Mesodermal cell (in vitro differentiated cells): ENCODE results near the gene SMARCAL1.
"Not testable (repeated sequence)": the region's sequence is repeated elsewhere in the genome, so short reads cannot be mapped to it uniquely, and the experiment has no call there.

Experiments
- H3K27ac ChIP-seq: 2 replicates; pipeline ENCODE4 v1.7.0; 2013; ENCODE audit warnings: mild to moderate bottlenecking, low read depth, low read length, moderate library complexity; ENCODE audit not compliant: severe bottlenecking
- H3K36me3 ChIP-seq: 2 replicates; pipeline ENCODE4 v1.7.1; 2013; ENCODE audit warnings: mild to moderate bottlenecking, low read length, moderate library complexity; ENCODE audit not compliant: control insufficient read depth, insufficient read depth
- H3K4me1 ChIP-seq: one replicate; pipeline ENCODE4 v1.7.1; 2013; ENCODE audit warnings: mild to moderate bottlenecking, low read length; ENCODE audit not compliant: insufficient read depth, control insufficient read depth, poor library complexity, severe bottlenecking
- H3K4me3 ChIP-seq: 2 replicates; pipeline ENCODE4 v1.7.0; 2013; ENCODE audit warnings: low read length, control low read depth, mild to moderate bottlenecking; ENCODE audit not compliant: insufficient read depth, poor library complexity, severe bottlenecking; ENCODE audit errors: extremely low read depth
- H3K9me3 ChIP-seq: 2 replicates; pipeline ENCODE4 v1.7.1; 2013; ENCODE audit warnings: mild to moderate bottlenecking, low read length, moderate library complexity; ENCODE audit not compliant: control insufficient read depth
- WGBS, 2 experiments: methylation state at CpG; one replicate each; pipeline ENCODE4 v1.1.5; 2013; ENCODE audit warnings: missing lambda C conversion rate in 2 of 2; ENCODE audit not compliant: insufficient coverage in 2 of 2; 5-methylcytosine and 5-hydroxymethylcytosine counted together

SMARCAL1 gene

DNA sequence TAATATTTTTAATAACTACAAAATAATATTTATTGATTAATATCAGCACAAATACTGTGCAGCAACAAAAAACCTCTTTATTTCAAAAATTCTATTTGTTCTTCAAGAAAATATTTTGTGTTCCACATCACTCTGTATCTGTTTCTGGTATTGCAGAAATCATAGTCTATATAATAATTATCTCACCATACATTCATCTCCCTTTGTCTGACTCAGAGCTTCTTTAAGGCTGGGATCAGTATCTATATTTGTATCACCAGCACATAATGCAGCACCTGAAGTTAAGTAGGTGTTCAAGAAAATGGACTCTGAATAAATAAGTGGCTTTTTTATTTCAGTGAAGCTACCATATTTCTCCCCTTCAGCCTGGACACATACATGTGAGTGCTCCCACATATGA lies 38.4 kb upstream of the SMARCAL1 start:
- no peaks in the 10 kb centered on the region for H3K9me3 ChIP-seq
- peaks cover 25% of the 10 kb centered on the region for H3K4me1 ChIP-seq
- no peak overlapping the region for H3K27ac ChIP-seq

DNA sequence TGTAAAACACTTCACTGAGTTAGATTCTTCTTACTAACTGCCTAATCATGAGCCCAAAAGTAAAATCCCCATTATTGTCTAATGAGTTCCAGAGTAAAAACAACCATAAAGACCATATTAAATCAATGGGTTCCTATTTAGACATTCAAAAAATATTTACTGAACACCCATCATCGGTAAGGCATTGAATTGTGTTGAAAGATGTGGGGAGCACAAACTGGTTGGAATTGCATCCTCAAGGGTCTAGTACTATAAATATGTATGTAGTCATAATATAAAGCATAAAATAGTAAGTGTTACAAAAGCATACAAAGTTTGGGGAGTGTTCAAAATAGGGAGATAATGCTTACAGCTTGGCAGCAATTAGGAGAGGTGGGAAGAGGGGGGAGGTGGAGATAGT lies 37.0 kb upstream of the SMARCAL1 start:
- Histone ChIP-seq H3K4me3 (no peak overlapping the region), H3K4me1 (peaks cover 22% of the 10 kb centered on the region), H3K27ac (no peak overlapping the region), H3K9me3 (no peaks in the 10 kb centered on the region), H3K36me3 (no peaks in the 10 kb centered on the region)
- no CpG with 5 or more reads among the region's 1 CpG for WGBS, 2 experiments

More for the DNA sequence above, 38.4 kb upstream of the SMARCAL1 start:
- H3K36me3 ChIP-seq, result no peaks in the 10 kb centered on the region
- H3K4me3 ChIP-seq, result no peak overlapping the region

DNA sequence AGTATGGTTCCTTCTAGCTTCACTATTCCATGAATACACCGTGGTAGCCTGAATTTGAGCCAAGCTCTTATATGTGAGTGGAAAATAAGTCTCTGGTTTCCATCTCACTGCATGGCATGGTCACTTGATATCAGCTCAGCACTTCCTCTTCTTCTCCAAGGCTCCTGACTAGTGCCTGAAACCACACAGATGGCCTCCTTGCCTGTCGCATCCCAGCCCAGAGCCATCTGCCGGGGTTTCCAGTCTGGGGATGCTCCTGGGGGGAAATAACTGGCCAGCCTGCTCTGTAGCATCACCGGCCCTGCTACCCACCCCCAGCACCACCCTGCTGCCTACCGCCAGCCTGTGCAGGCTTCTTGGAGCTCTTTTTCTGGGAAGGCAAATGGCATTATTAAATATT lies 32.3 kb upstream of the SMARCAL1 start:
- H3K9me3 ChIP-seq, result no peaks in the 10 kb centered on the region
- peaks cover 7% of the 10 kb centered on the region for H3K4me1 ChIP-seq
- H3K27ac ChIP-seq, result no peak overlapping the region
- no peak overlapping the region for H3K4me3 ChIP-seq
- 83 to 95% methylated on average over 2 to 3 of the region's 5 CpGs for WGBS, 2 experiments
- no peaks in the 10 kb centered on the region for H3K36me3 ChIP-seq

DNA sequence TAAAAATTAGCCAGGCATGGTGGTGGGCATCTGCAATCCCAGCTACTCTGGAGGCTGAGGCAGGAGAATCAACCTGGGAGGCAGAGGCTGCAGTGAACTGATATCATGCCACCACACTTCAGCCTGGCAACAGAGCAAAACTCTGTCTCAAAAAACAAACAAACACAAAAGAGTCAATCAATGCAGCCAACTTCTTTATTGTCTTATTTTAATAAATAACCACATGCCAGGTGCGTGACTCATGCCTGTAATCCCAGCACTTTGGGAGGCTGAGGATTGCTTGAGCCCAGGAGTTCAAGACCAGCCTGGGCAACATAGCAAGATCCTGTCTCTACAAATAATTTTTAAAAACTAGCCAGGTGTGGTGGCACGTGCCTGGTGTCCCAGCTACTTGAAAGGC lies 27.9 kb upstream of the SMARCAL1 start:
- H3K27ac ChIP-seq, result not testable (repeated sequence)

DNA sequence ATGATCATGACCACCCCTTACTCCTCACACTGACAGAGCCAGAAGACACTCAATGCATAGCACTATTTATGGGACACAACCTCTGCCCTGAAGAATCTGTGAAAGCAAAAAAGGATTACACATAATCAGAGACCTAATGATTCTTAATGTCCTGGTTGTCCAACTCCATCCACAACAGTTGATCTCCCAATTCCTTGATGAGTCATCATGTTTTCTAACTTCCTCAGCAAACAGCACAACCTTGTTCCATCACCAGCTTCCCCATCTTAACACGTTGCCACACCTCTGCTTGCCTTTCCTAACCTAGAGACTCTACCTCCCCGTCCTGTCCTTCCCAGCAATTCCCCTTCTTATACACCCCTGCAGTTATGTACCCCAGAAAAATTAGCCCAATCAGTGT lies 26.8 kb upstream of the SMARCAL1 start:
- WGBS, 2 experiments, result 53 to 67% methylated on average over 1 to 2 of the region's 2 CpGs

More for the DNA sequence above, 27.9 kb upstream of the SMARCAL1 start:
- not testable (repeated sequence) for H3K9me3 ChIP-seq, H3K4me1 ChIP-seq, H3K4me3 ChIP-seq, H3K36me3 ChIP-seq
- 95 to 100% methylated on average over 1 to 2 of the region's 2 CpGs for WGBS, 2 experiments

DNA sequence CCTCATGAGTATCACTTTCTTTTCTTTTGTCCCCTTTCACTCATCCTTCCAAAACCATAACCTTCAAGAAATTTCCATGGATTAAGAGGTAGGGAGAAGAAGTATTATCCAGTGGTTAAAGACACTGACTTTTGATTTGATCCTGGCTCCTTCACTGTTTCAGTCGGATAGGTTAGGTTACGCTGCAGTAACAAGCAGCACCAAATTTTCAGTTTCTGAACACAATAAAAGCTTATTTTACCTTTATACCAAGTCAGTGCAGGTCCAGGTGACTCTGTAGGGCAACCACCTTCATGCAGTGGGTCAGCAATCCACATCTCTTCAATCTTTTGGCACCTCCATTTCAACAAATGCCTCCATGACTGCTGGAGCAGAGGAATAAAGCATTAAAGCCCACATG lies 25.0 kb upstream of the SMARCAL1 start:
- H3K27ac ChIP-seq, result no peak overlapping the region
- WGBS, 2 experiments, result 100% methylated on average over 2 of the region's 2 CpGs
- no peaks in the 10 kb centered on the region for H3K36me3 ChIP-seq
- H3K4me1 ChIP-seq, result peaks cover 7% of the 10 kb centered on the region
- H3K4me3 ChIP-seq, result no peak overlapping the region
- peaks cover 5% of the 10 kb centered on the region for H3K9me3 ChIP-seq

More for the DNA sequence above, 26.8 kb upstream of the SMARCAL1 start:
- no peak overlapping the region for H3K27ac ChIP-seq
- H3K4me3 ChIP-seq, result no peak overlapping the region
- no peaks in the 10 kb centered on the region for H3K36me3 ChIP-seq
- peaks cover 5% of the 10 kb centered on the region for H3K9me3 ChIP-seq
- H3K4me1 ChIP-seq, result no peaks in the 10 kb centered on the region

DNA sequence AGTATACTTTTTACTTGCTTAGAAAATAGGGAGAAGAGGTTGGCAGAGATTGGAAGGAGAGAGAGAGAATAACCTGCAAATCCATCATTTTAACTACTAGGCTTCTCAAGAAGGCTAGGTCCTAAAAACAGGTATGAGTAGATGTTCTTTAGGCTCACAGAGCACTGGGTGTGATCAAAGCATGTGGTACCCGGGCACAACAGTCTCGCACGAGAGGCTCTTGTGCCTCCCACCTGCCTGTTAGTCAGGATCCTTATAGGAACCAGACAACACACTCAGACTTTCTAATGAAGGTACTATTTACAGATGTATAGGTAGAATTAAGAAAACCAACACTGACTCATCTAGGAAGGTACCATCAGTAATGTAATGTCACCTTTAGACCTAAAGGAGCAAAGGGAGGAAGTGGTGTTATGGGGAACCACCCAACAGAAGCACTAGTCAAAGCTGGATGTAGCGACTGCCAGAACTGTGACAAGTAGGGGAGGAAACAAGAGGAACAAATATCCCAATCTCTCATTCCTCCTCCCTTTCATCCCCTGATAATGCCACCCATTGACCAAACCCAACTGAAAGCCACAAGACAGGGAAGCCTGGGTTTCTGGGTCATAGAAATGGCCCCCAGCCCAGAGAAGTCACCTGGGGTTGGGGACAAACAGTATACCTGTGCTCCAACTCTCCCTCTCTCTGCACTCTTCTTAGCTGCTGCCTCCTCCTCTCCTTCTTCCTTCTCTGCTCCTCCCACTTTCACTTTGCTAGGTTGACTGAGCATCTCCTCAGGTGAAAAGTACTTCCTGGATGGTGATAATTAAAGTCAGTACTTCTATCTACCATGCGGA lies 24.0 kb upstream of the SMARCAL1 start:
- 86 to 97% methylated on average over 1 to 4 of the region's 5 CpGs for WGBS, 2 experiments
- no peak overlapping the region for H3K4me3 ChIP-seq
- no peak overlapping the region for H3K27ac ChIP-seq
- no peaks in the 10 kb centered on the region for H3K36me3 ChIP-seq
- peaks cover 8% of the 10 kb centered on the region for H3K4me1 ChIP-seq
- peaks cover 5% of the 10 kb centered on the region for H3K9me3 ChIP-seq

DNA sequence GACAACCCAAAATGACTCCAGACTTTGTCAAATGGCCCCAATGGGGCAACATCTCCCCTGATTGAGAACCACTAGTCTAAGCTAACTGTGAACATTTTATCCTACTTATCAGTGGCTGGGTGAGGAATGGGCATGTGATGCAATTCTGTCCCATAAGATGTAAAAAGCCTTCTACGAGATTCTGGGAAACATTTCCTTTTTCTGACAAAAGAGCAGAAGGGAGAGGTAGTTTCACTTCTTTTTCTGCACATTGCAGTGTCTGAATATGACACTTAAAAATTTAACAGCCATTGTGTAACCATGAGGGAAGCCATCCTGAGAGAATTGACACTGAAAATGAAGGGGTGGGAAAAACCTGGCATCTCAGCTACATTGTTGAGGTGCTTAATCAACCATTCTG lies 22.7 kb upstream of the SMARCAL1 start:
- Histone ChIP-seq H3K4me1 (peaks cover 8% of the 10 kb centered on the region), H3K36me3 (no peaks in the 10 kb centered on the region), H3K27ac (no peak overlapping the region), H3K4me3 (no peak overlapping the region), H3K9me3 (peaks cover 5% of the 10 kb centered on the region)
- 67 to 83% methylated on average over 1 of the region's 1 CpG for WGBS, 2 experiments

DNA sequence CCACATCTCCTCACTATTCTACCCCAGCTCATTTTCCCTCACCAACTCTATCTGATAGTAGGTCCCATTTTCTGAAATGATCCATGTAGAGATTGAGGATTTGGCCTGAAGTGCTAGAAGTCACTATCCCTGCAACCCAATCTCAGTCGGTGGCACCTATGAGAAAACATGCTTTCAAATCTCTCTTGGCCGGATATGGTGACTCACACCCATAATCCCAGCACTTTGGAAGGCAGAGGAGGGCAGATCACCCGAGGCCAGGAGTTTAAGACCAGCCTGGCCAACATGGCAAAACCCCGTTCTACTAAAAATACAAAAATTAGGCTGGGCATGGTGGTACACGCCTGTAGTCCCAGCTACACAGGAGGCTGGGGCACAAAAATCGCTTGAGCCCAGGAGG lies 20.9 kb upstream of the SMARCAL1 start:
- Histone ChIP-seq H3K4me3 (no peak overlapping the region), H3K4me1 (peaks cover 8% of the 10 kb centered on the region), H3K27ac (no peak overlapping the region), H3K9me3 (peaks cover 5% of the 10 kb centered on the region), H3K36me3 (no peaks in the 10 kb centered on the region)
- WGBS, 2 experiments, result 93% methylated on average over 3 to 4 of the region's 6 CpGs

DNA sequence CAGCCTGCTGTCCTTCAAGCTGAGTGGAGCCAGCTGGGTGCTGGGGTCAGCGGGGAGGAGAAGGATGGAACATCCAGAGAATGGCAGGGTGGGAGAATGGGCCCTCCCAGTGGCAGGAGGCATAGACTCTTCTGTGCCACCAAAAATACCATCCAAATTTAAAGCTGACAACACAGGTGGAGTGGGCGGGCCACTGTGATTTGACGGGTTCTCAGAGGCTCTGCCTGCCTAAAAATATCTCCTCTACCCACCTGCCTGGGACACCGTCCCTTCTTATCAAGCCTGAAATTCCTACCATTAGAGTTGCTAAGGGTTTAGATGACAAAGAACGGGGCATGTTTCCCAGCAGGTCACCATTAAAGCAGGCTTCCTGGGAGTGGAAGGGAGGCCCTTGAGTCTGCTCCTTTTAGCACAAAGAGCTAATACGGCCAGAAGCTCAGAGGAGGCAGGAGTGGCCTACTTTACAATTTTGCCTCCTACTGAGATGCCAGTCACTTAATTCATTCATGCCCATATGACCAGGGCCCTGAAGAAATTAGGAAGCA lies 20.2 kb upstream of the SMARCAL1 start:
- H3K27ac ChIP-seq, result no peak overlapping the region
- H3K4me1 ChIP-seq, result peaks cover 8% of the 10 kb centered on the region
- WGBS, 2 experiments, result 54 to 77% methylated on average over 3 of the region's 6 CpGs
- peaks cover 5% of the 10 kb centered on the region for H3K9me3 ChIP-seq
- no peaks in the 10 kb centered on the region for H3K36me3 ChIP-seq
- no peak overlapping the region for H3K4me3 ChIP-seq
